ENCODE results near the gene GPRIN3.

The GPRIN3 gene

DNA sequence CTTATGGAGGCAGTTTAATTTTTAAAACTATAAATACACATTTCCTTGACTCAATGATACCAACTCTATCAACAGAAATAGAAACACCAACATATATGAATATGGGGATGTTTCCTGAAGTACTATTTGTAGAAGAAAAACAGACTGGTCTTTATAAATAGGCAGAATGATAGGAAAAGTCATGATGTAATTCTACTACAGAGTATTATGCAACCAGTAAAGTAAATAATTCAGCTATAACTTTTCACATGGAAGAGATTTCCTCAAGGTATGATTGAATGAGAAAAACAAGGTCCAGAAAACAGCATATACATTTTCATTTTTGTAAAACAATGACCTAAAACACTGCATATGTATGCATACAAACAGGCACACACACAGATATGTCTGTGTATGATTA is 56.2 kb downstream of the GPRIN3 start:
- Histone ChIP-seq H3K4me1 (ENCODE audit: insufficient read depth, low read length) (no peaks in the 10 kb centered on the region), H3K27ac (ENCODE audit: low read length) (no peak overlapping the region)

DNA sequence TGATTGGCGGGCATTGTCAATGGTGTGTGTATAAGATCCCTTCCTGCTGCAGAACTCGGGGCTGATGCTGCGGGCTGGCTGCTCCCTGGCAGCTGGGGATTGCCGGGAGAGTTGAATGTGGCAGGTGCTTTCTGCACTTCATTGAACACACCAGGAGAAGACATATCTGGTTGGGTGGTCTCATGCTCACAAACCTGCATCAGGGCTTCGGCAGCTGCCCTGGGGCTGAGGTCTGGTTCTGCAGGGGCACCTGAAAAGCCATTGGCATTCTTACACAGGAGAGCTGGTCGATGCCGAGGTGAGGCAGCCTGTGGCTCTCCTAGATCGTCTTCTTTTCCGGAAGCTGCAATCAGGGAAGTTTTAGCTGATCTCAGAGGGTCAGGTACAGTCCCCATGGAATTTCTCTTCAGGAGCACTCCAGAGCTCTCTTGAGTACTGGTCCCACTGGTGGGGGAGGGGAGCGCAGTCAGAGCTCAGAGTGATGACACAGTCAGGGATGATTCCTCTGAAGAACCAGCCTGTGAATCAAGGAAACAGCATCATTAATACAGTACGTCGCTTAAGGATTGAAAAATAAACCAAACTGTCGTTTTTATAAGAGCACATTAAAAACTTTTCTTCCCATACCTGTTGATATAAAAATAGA is 57.8 kb downstream of the GPRIN3 start:
- Histone ChIP-seq H3K4me2 (ENCODE audit: insufficient read depth, low read length) (no peak overlapping the region), H4K20me1 (ENCODE audit: insufficient read depth, low read length) (no peaks in the 10 kb centered on the region; the same call in 1 of the 2 replicates), H3K79me2 (ENCODE audit: insufficient read depth, low read length) (no peaks in the 10 kb centered on the region), H3K4me3 (ENCODE audit: low read depth in 1 of 2, low read length in 2 of 2) (no peak overlapping the region), H3K27me3 (ENCODE audit: insufficient read depth, low read length, poor library complexity) (no peaks in the 10 kb centered on the region), H2AFZ (ENCODE audit: low read depth, low read length) (no peak overlapping the region), H3K27ac (ENCODE audit: low read length) (no peak overlapping the region), H3K4me1 (ENCODE audit: insufficient read depth, low read length) (no peaks in the 10 kb centered on the region), H3K36me3 (ENCODE audit: insufficient read depth, low read length) (no peaks in the 10 kb centered on the region), H3K9me3 (ENCODE audit: insufficient read depth, low read length, severe bottlenecking) (no peaks in the 10 kb centered on the region), H3K9ac (ENCODE audit: low read depth, low read length) (no peak overlapping the region)
- DNase-seq (no peak), ATAC-seq (ENCODE audit: insufficient read depth, low read depth) (no peak)
- TF ChIP-seq, protein P1, sequence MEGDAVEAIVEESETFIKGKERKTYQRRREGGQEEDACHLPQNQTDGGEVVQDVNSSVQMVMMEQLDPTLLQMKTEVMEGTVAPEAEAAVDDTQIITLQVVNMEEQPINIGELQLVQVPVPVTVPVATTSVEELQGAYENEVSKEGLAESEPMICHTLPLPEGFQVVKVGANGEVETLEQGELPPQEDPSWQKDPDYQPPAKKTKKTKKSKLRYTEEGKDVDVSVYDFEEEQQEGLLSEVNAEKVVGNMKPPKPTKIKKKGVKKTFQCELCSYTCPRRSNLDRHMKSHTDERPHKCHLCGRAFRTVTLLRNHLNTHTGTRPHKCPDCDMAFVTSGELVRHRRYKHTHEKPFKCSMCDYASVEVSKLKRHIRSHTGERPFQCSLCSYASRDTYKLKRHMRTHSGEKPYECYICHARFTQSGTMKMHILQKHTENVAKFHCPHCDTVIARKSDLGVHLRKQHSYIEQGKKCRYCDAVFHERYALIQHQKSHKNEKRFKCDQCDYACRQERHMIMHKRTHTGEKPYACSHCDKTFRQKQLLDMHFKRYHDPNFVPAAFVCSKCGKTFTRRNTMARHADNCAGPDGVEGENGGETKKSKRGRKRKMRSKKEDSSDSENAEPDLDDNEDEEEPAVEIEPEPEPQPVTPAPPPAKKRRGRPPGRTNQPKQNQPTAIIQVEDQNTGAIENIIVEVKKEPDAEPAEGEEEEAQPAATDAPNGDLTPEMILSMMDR (IDR thresholded peaks at IDR 0.05; ENCODE audit: borderline replicate concordance, extremely low read depth, low read length, poor library complexity, severe bottlenecking) = no peak
- no peak for TF ChIP-seq EZH2 (IDR thresholded peaks at IDR 0.05; ENCODE audit: borderline replicate concordance, low read depth, low read length, severe bottlenecking)

More for the DNA sequence above, 56.2 kb downstream of the GPRIN3 start:
- H3K36me3 ChIP-seq (ENCODE audit: insufficient read depth, low read length) = no peaks in the 10 kb centered on the region
- no peaks in the 10 kb centered on the region for H3K79me2 ChIP-seq (ENCODE audit: insufficient read depth, low read length)
- no peak overlapping the region for H3K4me2 ChIP-seq (ENCODE audit: insufficient read depth, low read length)
- H3K9me3 ChIP-seq (ENCODE audit: insufficient read depth, low read length, severe bottlenecking) = no peaks in the 10 kb centered on the region
- H4K20me1 ChIP-seq (ENCODE audit: insufficient read depth, low read length) = no peaks in the 10 kb centered on the region; the same call in 1 of the 2 replicates
- H3K27me3 ChIP-seq (ENCODE audit: insufficient read depth, low read length, poor library complexity) = no peaks in the 10 kb centered on the region
- TF ChIP-seq, protein P1 (IDR thresholded peaks at IDR 0.05; ENCODE audit: borderline replicate concordance, extremely low read depth, low read length, poor library complexity, severe bottlenecking) = no peak
- TF ChIP-seq EZH2 (IDR thresholded peaks at IDR 0.05; ENCODE audit: borderline replicate concordance, low read depth, low read length, severe bottlenecking) = no peak
- no peak for ATAC-seq (ENCODE audit: insufficient read depth, low read depth)
- no peak for DNase-seq
- H3K4me3 ChIP-seq (ENCODE audit: low read depth in 1 of 2, low read length in 2 of 2) = no peak overlapping the region
- no peak overlapping the region for H2AFZ ChIP-seq (ENCODE audit: low read depth, low read length)
- no peak overlapping the region for H3K9ac ChIP-seq (ENCODE audit: low read depth, low read length)

DNA sequence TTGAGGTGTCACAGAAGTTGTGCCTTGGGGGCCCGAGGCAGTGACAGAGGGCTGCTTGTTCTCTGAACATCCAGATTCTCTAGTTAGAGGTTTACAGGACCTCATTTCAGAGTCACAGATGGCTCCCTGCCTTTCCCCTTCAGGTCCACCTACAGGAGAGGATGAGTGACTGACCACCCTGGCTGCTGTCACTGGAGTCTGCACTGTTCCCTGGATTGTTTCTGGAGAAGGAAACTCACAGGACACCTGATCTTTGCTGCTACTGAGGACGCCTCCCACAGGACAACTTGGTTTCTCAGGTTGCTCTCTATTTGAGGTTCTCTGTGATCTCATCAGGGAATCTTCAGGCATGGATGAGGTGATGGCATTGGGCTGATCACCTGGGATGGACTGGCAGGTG is 58.3 kb downstream of the GPRIN3 start:
- H3K4me3 ChIP-seq (ENCODE audit: low read depth in 1 of 2, low read length in 2 of 2) = no peak overlapping the region
- H4K20me1 ChIP-seq (ENCODE audit: insufficient read depth, low read length) = no peaks in the 10 kb centered on the region; the same call in 1 of the 2 replicates
- no peaks in the 10 kb centered on the region for H3K36me3 ChIP-seq (ENCODE audit: insufficient read depth, low read length)
- no peak overlapping the region for H3K9ac ChIP-seq (ENCODE audit: low read depth, low read length)
- DNase-seq (no peak), ATAC-seq (ENCODE audit: insufficient read depth, low read depth) (no peak)
- H3K9me3 ChIP-seq (ENCODE audit: insufficient read depth, low read length, severe bottlenecking) = no peaks in the 10 kb centered on the region
- no peak for TF ChIP-seq EZH2 (IDR thresholded peaks at IDR 0.05; ENCODE audit: borderline replicate concordance, low read depth, low read length, severe bottlenecking)
- TF ChIP-seq, protein P1 (IDR thresholded peaks at IDR 0.05; ENCODE audit: borderline replicate concordance, extremely low read depth, low read length, poor library complexity, severe bottlenecking) = no peak
- H3K27me3 ChIP-seq (ENCODE audit: insufficient read depth, low read length, poor library complexity) = no peaks in the 10 kb centered on the region
- no peak overlapping the region for H3K27ac ChIP-seq (ENCODE audit: low read length)
- no peak overlapping the region for H2AFZ ChIP-seq (ENCODE audit: low read depth, low read length)
- no peak overlapping the region for H3K4me2 ChIP-seq (ENCODE audit: insufficient read depth, low read length)
- no peaks in the 10 kb centered on the region for H3K79me2 ChIP-seq (ENCODE audit: insufficient read depth, low read length)
- no peaks in the 10 kb centered on the region for H3K4me1 ChIP-seq (ENCODE audit: insufficient read depth, low read length)

Data from DND-41 (cell line).